ENCODE measurements around the gene KCNE3.

DNA sequence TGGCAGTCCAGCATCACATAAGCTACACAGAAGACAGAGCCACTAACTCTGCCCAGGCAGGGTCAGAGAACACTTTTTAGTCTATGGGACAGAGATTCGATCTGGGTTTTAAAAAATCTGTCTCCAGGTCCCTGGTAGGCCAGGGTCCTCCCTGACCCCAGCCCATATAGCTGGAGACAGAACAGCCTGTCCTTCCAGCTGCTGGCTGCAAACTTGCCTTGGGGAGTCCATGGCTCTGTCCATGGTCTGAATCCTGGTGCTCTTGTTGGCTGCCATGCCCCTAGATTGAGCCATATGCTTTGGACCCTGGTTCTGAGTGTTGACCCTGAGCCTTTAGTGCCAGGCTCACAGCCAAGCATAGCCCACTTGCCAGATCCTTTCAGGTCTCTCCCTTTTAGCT, 39.5 kb upstream of the KCNE3 start:
- TF ChIP-seq, protein P1, sequence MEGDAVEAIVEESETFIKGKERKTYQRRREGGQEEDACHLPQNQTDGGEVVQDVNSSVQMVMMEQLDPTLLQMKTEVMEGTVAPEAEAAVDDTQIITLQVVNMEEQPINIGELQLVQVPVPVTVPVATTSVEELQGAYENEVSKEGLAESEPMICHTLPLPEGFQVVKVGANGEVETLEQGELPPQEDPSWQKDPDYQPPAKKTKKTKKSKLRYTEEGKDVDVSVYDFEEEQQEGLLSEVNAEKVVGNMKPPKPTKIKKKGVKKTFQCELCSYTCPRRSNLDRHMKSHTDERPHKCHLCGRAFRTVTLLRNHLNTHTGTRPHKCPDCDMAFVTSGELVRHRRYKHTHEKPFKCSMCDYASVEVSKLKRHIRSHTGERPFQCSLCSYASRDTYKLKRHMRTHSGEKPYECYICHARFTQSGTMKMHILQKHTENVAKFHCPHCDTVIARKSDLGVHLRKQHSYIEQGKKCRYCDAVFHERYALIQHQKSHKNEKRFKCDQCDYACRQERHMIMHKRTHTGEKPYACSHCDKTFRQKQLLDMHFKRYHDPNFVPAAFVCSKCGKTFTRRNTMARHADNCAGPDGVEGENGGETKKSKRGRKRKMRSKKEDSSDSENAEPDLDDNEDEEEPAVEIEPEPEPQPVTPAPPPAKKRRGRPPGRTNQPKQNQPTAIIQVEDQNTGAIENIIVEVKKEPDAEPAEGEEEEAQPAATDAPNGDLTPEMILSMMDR (conservative IDR thresholded peaks at IDR 0.05; ENCODE audit: low read length), result no peak
- TF ChIP-seq EZH2phosphoT487 (IDR thresholded peaks at IDR 0.05; ENCODE audit: borderline replicate concordance), result no peak
